Measurements from ENCODE around the gene LGALS4. TPM values are rescaled to one million over a fixed set of nuclear protein-coding genes. Genes with fewer than 3 reads are reported as not detected.

Gene LGALS4
- total RNA-seq, 3 donors from 2014 or later: 2,367 to 7,005 (median 6,199) TPM

DNA sequence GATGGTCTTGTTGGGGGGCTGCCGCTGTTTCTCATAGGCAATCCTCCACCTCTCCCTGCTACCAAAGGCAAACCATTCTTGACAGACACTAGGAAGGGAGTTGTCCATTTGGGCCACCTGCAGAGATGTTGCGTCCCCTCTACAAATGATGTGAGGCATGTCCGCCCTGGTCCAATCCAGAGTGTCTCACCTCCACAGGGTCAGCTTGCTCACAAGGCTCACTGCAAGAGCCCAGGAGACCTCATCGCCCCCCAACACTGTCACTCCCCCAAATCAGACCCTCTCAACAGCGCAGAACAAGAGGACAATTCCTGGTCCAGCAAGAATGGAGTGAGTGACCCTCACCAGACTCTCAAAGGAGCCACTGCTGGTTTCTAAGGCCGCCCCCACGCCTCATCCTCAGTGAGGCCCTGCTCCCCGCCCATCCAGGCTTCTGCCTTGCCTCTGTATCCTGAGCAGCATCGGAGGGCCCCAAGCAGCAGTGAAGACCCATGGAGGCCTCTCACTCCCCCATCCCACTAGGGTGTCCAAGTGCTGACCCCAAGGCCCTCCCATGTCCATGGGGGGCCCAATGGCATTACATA is 30.5 kb upstream of the LGALS4 start:
- H3K4me1 ChIP-seq (ENCODE audit: low read depth): peaks cover 16% of the 10 kb centered on the region
- intact Hi-C loops (cut with DNase I, micrococcal nuclease): no loop called here

DNA sequence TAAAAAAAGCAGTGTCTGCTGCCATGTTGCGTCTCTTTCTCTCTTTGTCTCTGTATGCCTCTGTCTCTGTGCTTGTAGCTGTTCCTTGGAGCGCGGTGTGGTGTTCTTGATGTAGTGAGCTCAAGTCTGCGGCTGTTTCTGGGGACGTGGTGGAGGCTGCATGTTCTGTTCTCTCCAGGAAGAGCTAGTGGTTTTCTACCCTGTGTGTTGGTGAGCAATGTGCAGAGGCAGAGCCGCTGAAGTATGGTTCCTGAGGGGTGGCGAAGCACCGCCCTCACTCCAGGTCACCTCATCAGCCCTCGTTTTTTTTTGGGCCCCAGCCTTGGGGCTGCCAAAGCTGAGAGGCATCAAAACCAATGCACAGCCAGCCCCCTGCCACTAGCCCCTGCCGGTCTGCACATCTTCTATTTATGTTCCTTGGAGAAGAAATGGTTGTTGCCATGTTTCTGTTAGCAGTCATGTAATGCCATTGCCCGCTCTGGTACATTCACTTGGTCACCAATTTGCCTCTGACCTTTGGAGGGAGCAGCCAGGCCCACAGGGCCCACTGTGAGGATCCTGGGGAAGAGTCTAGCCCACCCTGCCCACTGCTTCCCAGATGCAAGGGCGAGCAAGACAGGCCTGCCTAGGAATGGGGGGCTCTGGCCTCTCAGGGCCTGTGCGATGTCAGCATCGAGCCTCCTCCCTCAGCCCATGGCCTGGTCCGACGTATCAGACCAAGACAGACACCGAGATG is 29.9 kb upstream of the LGALS4 start:
- intact Hi-C loops (cut with DNase I, micrococcal nuclease): no loop called here
- TF ChIP-seq, protein P1, sequence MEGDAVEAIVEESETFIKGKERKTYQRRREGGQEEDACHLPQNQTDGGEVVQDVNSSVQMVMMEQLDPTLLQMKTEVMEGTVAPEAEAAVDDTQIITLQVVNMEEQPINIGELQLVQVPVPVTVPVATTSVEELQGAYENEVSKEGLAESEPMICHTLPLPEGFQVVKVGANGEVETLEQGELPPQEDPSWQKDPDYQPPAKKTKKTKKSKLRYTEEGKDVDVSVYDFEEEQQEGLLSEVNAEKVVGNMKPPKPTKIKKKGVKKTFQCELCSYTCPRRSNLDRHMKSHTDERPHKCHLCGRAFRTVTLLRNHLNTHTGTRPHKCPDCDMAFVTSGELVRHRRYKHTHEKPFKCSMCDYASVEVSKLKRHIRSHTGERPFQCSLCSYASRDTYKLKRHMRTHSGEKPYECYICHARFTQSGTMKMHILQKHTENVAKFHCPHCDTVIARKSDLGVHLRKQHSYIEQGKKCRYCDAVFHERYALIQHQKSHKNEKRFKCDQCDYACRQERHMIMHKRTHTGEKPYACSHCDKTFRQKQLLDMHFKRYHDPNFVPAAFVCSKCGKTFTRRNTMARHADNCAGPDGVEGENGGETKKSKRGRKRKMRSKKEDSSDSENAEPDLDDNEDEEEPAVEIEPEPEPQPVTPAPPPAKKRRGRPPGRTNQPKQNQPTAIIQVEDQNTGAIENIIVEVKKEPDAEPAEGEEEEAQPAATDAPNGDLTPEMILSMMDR (IDR thresholded peaks at IDR 0.05): no peak
- peak; percentile 70 for ATAC-seq
- peaks cover 9% of the 10 kb centered on the region for H3K4me1 ChIP-seq (ENCODE audit: low read depth)
- H3K9me3 ChIP-seq: no peaks in the 10 kb centered on the region
- DNase-seq: peak; percentile 37 to 69 (median 39)
- peaks cover 64% of the 10 kb centered on the region for H3K36me3 ChIP-seq (ENCODE audit: low read depth)
- H3K4me3 ChIP-seq: no peak overlapping the region

More for the DNA sequence above, 30.5 kb upstream of the LGALS4 start:
- DNase-seq (peak in 1 of 3 donors; percentile 14), ATAC-seq (no peak)
- TF ChIP-seq, protein P1 (IDR thresholded peaks at IDR 0.05): no peak
- Histone ChIP-seq H3K9me3 (no peaks in the 10 kb centered on the region), H3K36me3 (ENCODE audit: low read depth) (peaks cover 58% of the 10 kb centered on the region), H3K4me3 (no peak overlapping the region)

DNA sequence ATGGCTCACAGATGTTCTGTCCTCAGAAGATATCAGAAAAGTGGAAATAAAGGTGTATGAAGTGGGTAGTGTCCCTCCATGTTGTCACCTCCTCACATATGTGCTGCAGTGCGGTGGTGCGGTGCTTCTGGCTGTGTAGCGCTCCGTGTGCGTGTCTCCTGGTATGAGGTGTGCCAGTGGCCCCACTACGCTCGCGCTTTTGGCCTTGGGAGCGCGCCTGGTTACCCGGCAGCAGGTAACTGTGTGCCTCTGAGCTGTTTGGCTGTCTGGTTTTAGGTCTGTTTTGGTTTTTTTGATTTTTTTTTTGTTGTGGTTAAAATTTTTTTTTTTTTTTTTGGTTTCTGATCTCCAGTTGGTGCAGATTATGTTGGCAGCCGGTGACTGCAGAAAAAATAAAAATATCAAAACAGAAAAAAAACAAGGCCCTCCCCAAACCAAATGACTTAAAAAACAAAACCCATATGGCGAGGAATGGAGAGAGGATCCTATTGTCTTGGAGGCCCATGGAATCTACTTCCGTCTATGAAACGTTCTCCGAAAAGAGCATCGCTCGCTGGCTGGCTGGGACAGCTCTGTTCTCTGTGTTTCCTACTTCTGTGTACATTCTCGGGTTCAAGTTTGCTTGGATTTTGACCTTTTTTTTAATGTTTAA is 29.2 kb upstream of the LGALS4 start:
- peak; percentile 9 for ATAC-seq
- peaks cover 67% of the 10 kb centered on the region for H3K36me3 ChIP-seq (ENCODE audit: low read depth)
- no peak overlapping the region for H3K4me3 ChIP-seq
- intact Hi-C loops (cut with DNase I, micrococcal nuclease): no loop called here
- no peak for DNase-seq
- TF ChIP-seq, protein P1 (IDR thresholded peaks at IDR 0.05): no peak
- H3K4me1 ChIP-seq (ENCODE audit: low read depth): peaks cover 3% of the 10 kb centered on the region
- no peaks in the 10 kb centered on the region for H3K9me3 ChIP-seq

DNA sequence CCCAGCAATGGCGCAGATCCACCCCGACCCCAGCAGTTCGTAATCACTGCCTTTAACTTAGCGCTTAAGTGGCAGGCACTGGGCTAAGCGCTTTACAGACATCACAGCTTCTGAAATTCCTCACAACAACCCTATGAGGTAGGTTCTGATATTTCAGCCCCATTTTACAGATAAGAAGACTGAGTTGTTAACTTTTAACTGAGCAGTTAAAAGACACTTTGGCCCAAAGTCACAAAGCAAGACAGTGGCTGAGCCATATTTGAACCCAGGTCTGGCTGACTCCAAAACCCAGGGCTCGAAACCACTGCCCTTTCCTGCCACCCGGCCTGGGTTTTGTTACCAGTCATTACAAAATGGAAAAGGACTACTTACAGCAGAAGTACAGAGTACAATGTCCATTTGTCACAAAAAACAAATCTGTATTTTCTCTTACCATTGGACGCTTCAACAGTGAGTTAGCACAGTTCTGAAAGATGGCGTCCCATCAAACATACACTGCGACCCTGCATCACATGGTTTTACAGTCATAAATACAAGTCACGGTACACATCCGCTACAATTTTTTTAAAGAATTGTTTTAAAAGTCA is 28.5 kb upstream of the LGALS4 start:
- no peaks in the 10 kb centered on the region for H3K9me3 ChIP-seq
- no peak for ATAC-seq
- DNase-seq: no peak
- peaks cover 3% of the 10 kb centered on the region for H3K4me1 ChIP-seq (ENCODE audit: low read depth)
- no peak overlapping the region for H3K4me3 ChIP-seq
- intact Hi-C loops (cut with DNase I, micrococcal nuclease): no loop called here
- TF ChIP-seq, protein P1 (IDR thresholded peaks at IDR 0.05): no peak
- peaks cover 60% of the 10 kb centered on the region for H3K36me3 ChIP-seq (ENCODE audit: low read depth)

DNA sequence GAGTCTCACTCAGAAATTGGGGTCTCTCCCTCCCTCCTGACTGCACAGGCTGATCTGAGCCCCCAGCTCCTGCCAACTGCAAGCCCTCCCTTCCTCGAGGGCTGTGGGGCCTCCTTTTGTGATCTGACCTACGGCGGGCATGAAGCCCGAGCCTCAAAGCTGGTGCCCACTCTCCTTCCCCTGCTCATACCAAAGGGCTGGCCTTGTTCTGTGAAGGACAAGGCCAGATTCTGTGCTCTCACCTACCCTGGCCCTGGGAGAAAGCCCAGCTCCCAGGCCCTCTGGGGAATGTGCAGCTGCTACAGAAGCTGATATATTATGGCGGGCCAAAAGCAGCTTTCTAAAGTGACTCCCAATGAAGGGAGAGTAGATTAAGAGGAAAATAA is 27.8 kb upstream of the LGALS4 start:
- intact Hi-C loops (cut with DNase I, micrococcal nuclease): no loop called here
- no peak for ATAC-seq
- no peak overlapping the region for H3K4me3 ChIP-seq
- H3K9me3 ChIP-seq: no peaks in the 10 kb centered on the region
- peaks cover 58% of the 10 kb centered on the region for H3K36me3 ChIP-seq (ENCODE audit: low read depth)
- DNase-seq: no peak
- TF ChIP-seq, protein P1 (IDR thresholded peaks at IDR 0.05): no peak
- no peaks in the 10 kb centered on the region for H3K4me1 ChIP-seq (ENCODE audit: low read depth)
